ENCODE measurements around the gene SERPINA6.
"Not testable (repeated sequence)": the region's sequence is repeated elsewhere in the genome, so short reads cannot be mapped to it uniquely, and the experiment has no call there.

The SERPINA6 gene

DNA sequence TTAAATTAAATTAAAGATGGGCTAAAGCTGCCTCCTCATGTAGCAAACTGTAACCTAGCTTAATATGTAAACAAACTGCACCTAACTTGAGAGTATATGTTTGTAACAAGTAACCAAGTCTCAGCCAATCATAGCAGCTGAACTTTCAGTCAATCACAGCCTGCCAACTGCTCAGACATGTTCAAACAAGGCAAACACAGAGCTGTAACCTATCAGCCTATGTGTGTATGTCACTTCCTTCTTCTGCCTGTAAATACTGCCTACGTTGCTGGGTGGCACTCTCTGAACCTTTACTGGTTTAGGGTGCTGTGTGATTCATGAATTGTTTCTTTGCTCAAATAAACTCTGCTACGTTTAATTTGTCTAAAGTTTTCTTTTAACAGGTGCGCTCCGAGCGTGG lies 2.9 kb downstream of the SERPINA6 start:
- no peak for DNase-seq

DNA sequence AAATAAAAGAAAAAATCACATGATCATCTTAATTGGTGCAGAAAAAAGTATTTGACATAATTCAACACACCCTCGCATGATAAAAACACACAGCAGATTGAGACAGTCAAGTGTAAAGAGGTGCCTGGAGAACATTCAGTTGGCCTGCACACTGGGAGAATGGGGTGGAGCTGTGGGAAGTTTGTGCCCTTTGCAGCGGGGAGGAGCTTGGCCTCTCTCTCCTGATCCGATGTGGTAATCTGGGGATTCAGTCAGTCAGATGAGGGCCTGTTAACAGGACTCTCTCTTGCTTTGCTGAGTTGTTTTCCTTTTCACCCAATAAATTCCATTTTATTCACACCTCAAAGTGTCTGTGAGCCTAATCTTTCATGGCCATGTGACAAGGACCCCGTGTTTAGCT lies 5.9 kb downstream of the SERPINA6 start:
- peak; percentile 14 for DNase-seq

DNA sequence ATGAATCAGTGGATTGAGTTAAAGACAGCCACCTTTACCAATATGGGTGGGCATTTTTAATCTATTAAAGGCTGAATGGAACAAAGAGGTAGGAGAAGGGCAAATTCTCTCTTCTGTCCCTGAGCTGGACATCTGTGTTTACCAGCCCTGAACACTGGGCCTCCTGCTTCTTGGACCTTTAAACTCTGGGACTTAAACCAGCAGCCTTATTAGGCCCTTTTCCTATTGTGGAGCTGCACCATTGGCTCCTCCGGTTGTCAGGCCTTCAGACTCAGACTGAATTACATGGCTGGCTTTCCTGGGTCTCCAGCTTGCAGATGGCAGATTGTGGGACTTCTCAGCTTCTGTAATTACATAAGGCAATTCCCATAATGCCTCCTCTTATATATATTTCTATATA lies 6.4 kb downstream of the SERPINA6 start:
- no peak for DNase-seq

DNA sequence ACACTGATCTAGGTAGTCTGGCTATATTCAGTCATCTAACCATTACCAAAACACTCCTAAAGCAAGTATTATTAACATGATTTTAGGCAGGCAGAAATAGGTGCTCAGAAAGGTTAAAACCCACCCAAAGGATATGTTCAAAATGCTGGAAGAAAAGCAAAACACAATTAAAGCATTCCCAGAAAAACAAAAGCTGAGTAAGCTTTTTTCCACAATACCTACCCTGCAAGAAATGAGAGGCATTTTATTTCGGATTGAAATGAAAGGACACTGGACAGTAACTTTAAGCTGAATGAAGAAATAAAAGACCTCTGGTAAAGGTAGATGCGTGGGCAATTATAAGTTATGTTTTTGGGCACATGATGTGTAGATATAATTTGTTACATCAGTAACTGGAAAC lies 8.2 kb downstream of the SERPINA6 start:
- no peak for DNase-seq

DNA sequence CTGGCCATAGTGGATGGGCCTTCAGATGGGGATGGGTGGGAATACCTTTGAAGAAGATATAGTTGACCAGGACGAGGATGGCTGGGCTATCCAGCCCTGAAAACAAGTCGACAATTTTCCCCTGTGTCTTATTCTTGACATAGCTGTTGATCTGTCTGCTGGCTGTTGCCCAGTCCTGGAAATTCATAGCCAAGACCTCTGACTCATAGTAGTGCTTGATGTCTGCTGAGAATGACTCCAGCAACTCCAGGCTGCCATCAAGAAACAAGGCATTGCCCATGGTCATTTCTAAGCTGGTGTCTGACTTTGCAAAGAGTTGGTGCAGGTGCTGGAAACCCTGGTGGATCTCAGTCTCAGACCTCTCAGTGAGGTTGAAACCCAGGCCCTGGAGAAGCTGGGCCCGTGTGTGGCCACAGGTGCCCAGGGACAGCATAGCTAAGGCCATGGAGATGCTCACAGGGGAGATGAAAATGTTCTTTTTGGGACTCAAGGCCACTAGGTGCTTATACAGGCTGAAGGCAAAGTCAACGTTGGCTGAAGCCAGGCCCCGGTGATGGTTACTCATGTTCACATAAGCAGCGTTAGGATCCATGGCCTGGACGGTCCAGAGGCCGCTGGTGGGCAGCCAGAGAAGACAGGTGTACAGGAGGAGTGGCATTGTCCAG lies 9.0 kb downstream of the SERPINA6 start:
- no peak for DNase-seq

DNA sequence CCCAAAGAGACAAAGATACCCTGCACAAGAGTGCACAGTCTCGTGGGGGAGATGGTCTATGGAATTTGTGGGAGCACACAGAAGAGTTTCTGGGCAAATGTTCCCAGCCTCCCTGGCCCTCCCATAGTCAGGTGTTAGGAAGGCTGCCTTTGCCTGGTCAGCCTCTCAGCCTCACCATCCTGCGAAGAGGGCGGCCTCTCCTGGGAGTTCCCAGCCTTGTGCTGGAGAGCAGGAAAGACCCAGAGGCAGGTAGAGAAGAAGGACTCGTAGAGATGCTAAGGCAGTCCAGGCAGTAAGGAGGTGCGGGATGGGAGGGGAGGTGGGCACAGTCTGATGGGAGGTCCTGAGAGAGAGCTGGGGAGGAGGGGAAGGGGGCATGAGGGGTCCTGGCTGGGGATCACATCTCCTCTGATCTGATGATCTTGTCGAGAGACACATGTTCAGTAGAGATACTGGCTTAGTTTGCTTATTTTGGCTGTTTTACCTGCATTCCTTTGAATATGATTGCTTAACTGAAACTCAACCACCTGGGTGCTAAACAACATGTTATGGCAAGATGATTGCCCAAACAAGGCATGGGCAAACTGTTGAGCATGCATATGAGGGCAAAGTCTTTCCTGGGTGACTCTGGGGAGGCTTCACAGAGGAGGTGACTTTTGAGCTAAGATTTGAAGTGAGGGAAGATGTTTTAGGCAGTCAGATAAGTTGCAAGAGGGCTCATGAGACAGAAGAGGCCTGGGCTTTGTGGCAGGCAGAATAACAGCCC lies 10.5 kb downstream of the SERPINA6 start:
- DNase-seq, result no peak

DNA sequence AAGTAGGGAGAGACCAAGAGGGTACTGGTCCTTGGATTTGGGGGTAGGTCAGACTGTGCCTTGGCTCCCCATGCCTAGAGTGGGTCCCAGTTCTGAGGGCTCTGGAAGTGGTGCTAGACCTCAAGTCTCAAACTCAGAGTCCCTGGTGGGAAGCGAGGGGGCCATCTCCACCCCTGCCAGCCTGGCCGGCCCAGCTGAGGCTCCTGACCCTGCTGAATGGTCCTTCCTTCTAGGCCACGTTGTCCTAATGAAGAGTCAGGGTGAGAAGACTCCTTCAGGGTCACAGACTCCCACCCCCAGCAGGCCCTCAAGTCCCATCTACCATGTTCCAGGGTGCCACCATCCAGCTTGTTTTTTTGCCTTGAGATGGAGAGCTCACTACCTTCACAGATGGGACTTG lies 12.9 kb downstream of the SERPINA6 start:
- no peak for DNase-seq

DNA sequence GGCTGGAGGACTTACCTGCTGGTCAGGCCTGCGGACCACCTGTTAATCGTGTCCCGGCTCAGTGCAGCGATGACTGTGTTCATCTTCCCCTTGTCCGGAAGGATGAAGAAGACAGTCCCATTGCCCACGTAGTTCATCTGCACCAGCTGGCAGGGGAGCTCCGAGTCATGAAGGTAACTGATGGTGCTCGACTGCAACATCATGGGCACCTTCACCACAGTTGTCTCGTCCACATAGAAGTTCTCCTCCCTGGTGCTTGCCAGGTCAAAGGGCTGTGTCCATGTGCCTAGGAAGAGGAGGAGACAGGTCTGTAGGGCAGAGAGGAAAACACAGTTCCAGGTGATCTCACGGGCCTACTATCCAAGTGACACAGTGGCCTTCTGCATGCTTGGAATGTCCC lies 13.4 kb downstream of the SERPINA6 start:
- no peak for DNase-seq

DNA sequence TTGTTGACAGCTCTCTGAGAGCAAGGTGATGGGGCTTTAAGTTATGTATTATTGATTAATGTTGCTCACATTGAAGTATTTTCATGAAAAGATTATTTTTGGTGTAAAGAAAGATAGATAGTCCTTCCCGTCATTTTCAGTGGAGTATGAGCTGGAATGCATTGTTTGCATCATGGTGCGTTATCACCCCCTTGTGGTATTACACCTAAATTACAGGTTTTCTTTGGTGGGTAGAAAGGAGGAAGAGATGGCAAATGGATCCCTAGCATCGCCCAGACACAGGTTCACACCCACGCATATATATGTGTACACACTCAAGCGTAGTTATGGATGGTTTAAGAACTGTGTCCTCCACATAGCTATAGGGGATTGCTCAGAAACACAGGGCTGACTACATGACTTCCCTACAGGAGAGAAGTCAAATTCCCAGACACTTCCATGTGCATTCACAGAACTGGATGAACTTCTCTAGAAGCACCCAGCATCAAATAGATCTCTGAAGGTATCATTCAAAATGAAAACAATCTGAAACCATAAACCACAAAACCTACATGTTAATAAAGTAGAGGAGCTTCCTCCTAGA lies 15.6 kb downstream of the SERPINA6 start:
- peak; percentile 59 for DNase-seq

DNA sequence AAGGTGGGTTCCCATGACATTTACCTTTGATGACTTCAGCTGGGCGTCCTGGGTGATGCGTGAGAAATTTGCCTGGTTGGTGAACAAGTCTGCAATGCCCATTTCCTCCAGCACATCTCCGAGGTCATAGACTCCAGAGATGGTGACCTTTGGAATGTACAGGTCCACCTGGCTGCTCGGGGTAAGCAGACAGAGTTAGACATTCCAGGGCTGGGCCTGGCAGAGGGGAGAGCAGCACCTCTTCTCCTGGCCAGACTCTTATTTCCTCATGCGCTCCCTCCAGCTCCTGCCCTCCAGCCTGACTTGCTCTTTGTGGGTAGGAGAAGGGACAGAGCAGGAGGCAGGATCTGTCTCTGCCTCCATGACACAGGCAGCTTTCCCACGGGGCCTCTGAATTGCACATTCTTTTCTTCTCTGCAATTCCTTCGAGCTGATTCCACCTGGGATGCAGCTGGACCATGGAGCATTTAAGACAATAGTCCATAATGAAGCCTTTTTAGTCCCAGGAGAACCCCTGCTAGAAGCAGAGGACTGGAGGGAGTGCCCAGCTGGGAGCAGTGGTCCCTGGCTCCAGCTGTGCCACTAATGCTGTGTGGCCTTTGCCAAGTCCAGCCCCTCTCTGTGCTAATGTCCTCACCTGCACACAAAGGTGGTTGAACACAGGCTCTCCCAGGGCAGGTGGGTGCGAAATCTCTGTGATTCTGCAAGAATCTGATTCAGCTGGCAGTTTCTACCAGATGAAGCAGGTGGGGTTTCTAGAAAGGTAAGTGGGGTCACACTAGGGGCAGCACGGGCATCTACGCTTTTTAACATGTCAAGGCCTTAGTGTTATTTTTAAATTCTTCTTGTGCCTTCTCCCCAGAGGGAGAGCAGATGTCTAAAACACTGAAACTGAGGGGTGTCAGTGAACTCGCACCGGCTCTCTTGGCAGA lies 16.8 kb downstream of the SERPINA6 start:
- DNase-seq, result no peak

DNA sequence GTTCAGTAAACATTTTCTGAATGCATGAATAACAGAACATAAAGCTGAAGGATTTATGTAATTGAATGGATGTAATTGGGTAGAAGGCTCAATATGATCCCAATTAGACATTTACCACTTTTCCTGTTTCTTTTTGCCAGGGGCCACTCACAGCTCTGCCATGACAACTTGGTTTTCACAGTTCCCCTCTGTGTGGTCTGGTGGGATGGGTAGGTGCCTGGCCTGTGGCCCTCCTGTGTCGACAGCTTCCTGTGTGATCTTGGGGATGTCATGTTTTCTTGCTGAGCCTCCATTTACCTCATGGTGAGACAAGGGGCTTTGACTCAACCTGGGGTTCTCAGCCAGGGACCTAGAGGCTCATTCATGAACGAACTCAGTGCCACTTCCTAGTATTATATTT lies 17.5 kb downstream of the SERPINA6 start:
- DNase-seq, result no peak

DNA sequence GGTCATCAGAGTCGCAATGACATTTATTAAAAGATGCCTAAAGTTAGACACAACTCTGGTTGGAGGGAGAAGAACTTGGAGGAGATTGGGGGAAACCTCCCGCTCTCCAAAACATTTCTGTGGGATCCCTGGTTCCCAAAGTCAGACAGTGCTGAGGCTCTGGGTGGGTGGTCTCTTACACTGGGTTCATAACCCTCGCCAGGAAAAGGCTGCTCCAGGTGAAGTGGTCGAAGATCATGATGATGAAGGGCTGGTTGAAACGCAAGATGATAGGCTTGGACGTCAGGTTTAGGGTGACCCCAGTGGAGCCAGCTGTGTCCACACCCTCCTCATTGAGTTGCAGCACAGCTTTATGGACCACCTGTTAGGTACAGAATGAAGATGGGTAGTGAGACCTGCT lies 18.9 kb downstream of the SERPINA6 start:
- no peak for DNase-seq

DNA sequence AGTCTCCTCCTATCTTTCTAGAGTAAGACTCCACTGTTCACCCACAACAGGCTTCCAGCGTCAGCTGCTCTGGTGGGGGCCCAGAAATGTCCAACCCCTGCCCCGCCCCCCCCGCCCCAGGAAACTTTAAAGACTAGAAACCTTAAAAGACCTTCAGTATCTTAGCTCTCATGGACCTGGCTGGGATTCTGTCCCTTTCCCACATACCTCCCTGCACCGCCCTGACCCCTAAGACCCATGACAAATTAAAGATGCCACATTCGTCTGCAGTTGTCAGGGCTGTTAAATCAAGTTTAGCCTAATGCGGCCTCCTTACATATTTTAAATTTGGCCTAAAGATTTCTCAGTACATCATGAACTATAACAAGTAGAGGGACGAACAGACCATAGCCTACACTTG lies 20.0 kb downstream of the SERPINA6 start:
- no peak for DNase-seq

DNA sequence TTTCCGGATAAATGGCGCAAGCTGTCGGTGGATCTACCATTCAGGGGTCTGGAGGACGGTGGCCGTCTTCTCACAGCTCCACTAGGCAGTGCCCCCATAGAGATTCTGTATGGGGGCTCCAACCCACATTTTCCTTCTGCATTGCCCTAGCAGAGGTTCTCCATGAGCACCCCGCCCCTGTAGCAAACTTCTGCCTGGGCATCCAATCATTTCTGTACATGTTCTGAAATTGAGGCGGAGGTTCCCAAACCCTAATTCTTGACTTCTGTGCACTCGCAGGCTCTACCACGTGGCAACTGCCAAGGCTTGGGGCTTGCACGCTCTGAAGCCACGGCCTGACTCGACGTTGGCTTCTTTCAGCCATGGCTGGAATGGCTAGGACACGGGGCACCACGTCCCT lies 25.0 kb downstream of the SERPINA6 start:
- DNase-seq, result no peak

DNA sequence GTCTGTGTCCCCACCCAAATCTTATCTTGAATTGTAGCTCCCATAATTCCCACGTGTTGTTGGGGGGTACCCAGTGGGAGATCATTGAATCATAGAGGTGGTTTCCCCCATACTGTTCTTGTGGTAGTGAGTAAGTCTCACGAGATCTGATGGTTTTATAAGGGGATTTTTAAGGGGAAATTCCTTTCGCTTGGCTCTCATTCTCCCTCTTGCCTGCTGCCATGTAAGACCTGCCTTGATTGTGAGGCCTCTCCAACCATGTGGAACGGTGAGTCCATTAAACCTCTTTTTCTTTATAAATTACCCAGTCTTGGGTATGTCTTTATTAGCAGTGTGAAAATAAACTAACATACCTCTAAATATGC lies 27.0 kb downstream of the SERPINA6 start:
- not testable (repeated sequence) for DNase-seq

DNA sequence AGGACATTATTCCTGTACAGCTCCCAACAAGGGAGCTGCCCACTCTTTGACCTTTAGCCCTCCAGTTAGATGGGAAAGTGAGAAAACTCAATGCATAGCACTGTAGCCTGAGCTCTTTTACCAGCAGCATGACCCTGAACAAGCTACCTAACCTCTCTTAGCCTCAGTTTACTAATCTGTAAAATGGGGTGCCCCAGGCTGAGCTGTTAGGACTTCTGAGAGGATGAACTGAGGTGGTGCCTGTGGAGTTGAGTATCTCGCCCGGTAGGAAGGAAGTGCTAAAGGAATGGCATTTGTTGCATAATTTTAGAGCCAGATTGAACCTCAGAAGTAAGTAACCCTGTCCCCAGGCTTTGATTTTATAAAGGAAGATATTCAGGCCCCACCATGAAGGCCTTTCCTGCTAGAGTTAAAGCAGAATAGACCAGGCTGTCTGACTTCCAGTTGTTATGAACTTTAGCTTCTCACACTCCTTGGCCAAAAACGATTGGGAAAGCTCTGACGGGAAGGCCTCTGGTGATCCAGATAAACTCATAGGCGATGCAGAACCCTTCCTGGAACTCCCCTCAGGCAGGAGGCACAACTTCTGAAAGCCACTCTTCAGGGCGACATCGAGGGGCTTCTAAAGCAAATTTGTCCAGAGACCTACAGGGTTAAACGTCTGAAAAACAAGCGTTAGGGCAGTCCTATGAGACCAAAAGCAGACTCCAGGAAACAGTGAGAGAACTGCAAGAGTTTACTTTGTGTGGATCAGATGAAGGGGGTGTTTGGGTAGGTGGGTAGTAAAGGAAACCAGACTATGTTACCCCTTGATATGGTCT lies 27.6 kb downstream of the SERPINA6 start:
- DNase-seq, result no peak

DNA sequence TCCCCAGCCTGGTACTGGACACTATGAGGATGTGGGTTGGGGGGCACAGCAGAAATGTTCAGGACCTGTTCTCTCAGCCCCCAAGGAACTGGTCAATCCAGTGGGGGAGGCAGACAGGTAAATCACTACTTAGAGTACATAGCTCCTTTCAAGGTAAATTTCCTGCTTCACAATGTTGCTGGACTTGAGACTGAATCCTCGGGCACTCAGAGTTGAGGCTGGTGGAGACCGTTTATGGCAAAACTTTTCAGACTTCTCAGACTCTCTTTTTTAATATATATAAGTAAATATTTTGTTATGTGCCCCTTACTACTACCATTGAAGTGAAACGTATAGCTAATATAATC lies 29.6 kb downstream of the SERPINA6 start:
- no peak for DNase-seq

DNA sequence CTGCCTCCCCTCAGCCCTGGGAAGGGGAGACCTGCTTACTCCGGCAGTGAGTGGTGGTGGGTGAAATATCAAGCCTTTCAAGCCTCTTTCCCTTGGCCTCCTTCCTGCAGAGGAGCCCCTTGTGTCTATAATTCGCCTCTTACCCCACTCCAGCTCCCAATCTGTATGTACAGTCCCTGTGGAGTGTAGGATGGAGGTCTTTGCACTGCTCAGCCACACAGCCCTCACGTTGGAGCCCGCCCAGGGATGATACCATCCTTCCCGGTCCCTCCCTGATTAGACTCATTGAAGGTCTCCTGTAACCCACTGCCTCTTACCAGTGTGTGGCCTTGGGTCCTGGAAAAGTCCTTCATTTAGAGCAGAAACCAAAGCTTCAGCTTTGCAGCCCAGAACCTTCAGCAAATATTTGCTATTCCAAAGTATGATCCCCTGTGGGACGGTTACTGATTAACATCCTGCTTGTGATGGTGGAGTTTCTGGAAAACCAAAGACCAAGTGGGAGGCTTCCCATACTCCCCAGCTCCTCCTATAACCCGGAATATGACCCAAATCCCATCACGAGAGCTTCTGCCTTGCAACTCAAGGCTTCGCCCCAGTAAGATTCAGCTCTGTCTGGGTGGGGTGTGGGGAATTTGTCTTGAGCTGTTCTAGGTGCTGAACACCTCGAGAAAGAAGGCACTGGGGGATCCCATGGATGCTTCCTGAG lies 30.1 kb downstream of the SERPINA6 start, which contains the start of gene SERPINA10:
Gene SERPINA10, minus strand, starts transcription at position 397 of the 706 bp plus-strand sequence. CDS start 2,675 bp downstream, outside the sequence.
- DNase-seq, result no peak

DNA sequence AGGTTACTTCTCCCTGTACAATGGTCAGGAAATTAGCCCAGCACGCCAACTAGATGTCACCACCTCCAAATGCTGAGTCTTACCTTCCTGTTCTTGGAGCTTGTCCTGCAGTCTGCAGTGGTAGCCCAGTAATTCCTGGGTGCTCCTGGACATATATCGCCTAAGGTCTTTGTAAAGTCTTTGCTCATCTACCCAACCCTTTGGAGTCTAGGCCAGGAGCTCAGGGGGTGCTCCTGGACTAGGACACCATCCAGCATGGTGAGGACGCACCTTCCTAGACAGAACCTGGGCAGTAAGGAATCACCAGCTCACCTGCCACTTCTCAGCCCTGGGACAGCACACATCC lies 30.6 kb downstream of the SERPINA6 start:
- no peak for DNase-seq

DNA sequence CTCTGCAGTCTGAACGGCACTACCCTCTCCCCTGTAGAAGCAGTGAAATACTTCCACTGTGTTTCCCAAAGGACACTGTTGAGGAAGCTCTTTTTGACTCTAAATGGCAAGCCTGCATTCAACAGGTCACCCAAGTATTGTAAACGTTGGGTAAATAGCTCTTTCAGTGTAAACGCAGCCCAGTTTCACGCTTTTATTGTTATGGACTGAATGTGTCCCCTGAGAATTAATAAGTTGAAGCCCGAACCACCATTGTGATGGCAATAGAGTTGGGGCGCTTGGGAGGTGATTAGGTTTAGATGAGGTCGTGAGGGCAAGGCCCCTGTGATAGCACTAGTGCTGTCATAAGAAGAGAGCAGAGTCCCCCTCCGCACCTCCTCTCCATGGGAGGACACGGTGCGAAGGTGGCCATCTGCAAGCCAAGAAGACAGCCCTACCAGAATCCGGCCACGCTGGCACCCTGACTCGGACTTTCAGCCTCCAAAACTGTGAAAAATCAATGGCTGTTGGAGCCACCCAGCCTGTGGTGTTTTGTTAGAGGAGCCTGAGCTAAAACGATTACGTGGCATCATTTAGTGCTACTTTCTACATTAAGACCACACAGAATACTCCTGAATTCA lies 31.1 kb downstream of the SERPINA6 start:
- DNase-seq, result no peak

DNA sequence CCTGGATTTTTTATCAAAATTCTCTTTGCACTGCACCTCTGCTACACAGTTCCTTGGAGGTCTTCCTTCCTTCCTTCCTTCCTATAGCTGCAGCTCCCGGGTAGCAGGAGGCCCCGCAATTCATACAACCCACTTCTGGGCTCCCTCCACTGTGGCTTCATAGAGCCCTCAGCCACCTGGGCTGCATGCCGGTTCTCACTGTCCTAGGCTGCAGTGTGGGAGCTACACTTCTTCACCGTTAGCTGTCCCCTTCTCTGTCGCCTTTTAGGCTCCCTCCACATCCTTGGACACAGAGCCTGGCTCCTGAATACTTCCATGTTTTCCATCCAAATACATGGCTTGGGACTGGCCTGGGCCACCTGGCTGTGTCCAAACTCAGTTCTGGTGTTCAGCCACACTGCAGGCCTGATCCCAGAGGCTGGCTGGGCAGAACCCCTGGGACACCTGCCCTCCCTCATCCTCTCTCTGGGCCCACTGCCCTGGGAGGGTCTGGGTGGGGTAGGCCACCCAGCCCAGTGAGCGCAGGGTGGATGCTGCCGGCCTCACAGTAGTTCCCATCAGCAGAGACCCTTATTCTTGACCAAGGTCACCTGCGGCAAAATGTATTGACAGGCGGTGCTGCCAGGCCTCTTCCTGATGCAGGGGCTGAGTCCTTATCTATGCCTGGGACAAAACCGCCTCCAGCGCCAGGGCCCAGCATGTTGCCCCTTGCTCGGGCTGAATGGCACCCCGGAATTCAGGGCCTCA lies 31.8 kb downstream of the SERPINA6 start:
- DNase-seq, result no peak

Measured in NCI-H82 (cell line).